HepG2 (cell line): ENCODE results near the gene GNG7. TPM values are rescaled to one million over a fixed set of nuclear protein-coding genes. Genes with fewer than 3 reads are reported as not detected.

Experiments
- AKAP8 ChIP-seq: sonication (generic); formaldehyde crosslinking; IDR thresholded peaks from 2 replicates; pipeline ENCODE4 v1.5.1; 2020; ENCODE audit warnings: mild to moderate bottlenecking, missing genetic modification reagents
- ATF7-NPFF ChIP-seq: sonication (generic); formaldehyde crosslinking; IDR thresholded peaks from 2 replicates; pipeline ENCODE4 v1.8.1; 2023; ENCODE audit warnings: mild to moderate bottlenecking, low read depth, missing genetic modification reagents, moderate library complexity
- CBX5 ChIP-seq: sonication (generic); formaldehyde crosslinking; IDR thresholded peaks from 2 replicates; pipeline ENCODE4 v1.4.0; 2020; ENCODE audit warnings: missing genetic modification reagents, borderline replicate concordance
- CENPBD1 ChIP-seq: sonication (generic); formaldehyde crosslinking; IDR thresholded peaks from 2 replicates; pipeline ENCODE4 v1.8.0; 2022; ENCODE audit warnings: missing genetic modification reagents, low read depth, mild to moderate bottlenecking, borderline replicate concordance
- DMAP1 ChIP-seq: IDR thresholded peaks from 2 replicates; pipeline ENCODE4 v1.6.1; 2016
- FOXM1 ChIP-seq: sonication (generic); formaldehyde crosslinking; IDR thresholded peaks from 2 replicates; pipeline ENCODE4 v1.5.0; 2020; ENCODE audit warnings: missing genetic modification reagents
- FOXO1 ChIP-seq: sonication (generic); formaldehyde crosslinking; IDR thresholded peaks from 2 replicates; pipeline ENCODE4 v1.4.0; 2020; ENCODE audit warnings: missing genetic modification reagents
- HNRNPLL ChIP-seq: fragments of 200-400 bp; formaldehyde crosslinking; IDR thresholded peaks from 2 replicates; pipeline ENCODE4 v1.6.1; 2017; ENCODE audit warnings: mild to moderate bottlenecking, low read depth, low read length; ENCODE audit not compliant: poor library complexity, severe bottlenecking
- MATR3 ChIP-seq: sonication (generic); formaldehyde crosslinking; IDR thresholded peaks from 2 replicates; pipeline ENCODE4 v1.4.0; 2020; ENCODE audit warnings: missing genetic modification reagents
- NCOA2 ChIP-seq: sonication (generic); formaldehyde crosslinking; IDR thresholded peaks from 2 replicates; pipeline ENCODE4 v1.8.0; 2022; ENCODE audit warnings: inconsistent platforms
- PRMT3 ChIP-seq: sonication (generic); formaldehyde crosslinking; IDR thresholded peaks from 2 replicates; pipeline ENCODE4 v1.8.1; 2022; ENCODE audit warnings: low read depth, mild to moderate bottlenecking, moderate library complexity, missing genetic modification reagents, borderline replicate concordance
- RNF219 ChIP-seq: sonication (generic); formaldehyde crosslinking; IDR thresholded peaks from 2 replicates; pipeline ENCODE4 v1.5.0; 2020; ENCODE audit warnings: mild to moderate bottlenecking, missing genetic modification reagents
- TBX2 ChIP-seq: sonication (generic); formaldehyde crosslinking; IDR thresholded peaks from 2 replicates; pipeline ENCODE4 v1.5.0; 2020; ENCODE audit warnings: missing genetic modification reagents, mild to moderate bottlenecking, borderline replicate concordance
- TBX3 ChIP-seq: fragments of 450-650 bp; IDR thresholded peaks from 2 replicates; pipeline ENCODE4 v1.6.1; 2017; ENCODE audit warnings: antibody characterized with exemption, mild to moderate bottlenecking, inconsistent platforms, borderline replicate concordance
- TIGD3 ChIP-seq: sonication (generic); formaldehyde crosslinking; IDR thresholded peaks from 2 replicates; pipeline ENCODE4 v1.5.1; 2020; ENCODE audit warnings: mild to moderate bottlenecking, missing genetic modification reagents, borderline replicate concordance
- TRIM24 ChIP-seq: sonication (generic); formaldehyde crosslinking; IDR thresholded peaks from 2 replicates; pipeline ENCODE4 v1.8.0; 2022; ENCODE audit warnings: mild to moderate bottlenecking, missing genetic modification reagents
- ZBTB7A ChIP-seq: sonication (generic); formaldehyde crosslinking; IDR thresholded peaks from 2 replicates; pipeline ENCODE4 v1.8.0; 2022; ENCODE audit warnings: mild to moderate bottlenecking, missing genetic modification reagents
- ZFYVE20 ChIP-seq: sonication (generic); formaldehyde crosslinking; IDR thresholded peaks from 2 replicates; pipeline ENCODE4 v1.8.0; 2023; ENCODE audit warnings: low read depth, mild to moderate bottlenecking, moderate library complexity, missing genetic modification reagents, borderline replicate concordance
- ZNF292 ChIP-seq: sonication (generic); formaldehyde crosslinking; IDR thresholded peaks from 2 replicates; pipeline ENCODE4 v1.8.1; 2022; ENCODE audit warnings: mild to moderate bottlenecking, low read depth, missing genetic modification reagents, borderline replicate concordance
- ZNF3 ChIP-seq: IDR thresholded peaks from 2 replicates; pipeline ENCODE4 v1.7.0; 2017; ENCODE audit warnings: inconsistent platforms
- ZNF564 ChIP-seq: sonication (generic); formaldehyde crosslinking; IDR thresholded peaks from 2 replicates; pipeline ENCODE4 v1.8.1; 2023; ENCODE audit warnings: mild to moderate bottlenecking, missing genetic modification reagents
- ZNF614 ChIP-seq: IDR thresholded peaks from 2 replicates; pipeline ENCODE4 v1.6.1; 2018; ENCODE audit warnings: missing biosample characterization, missing genetic modification reagents, inconsistent platforms, borderline replicate concordance
- ZNF660 ChIP-seq: sonication (generic); formaldehyde crosslinking; IDR thresholded peaks from 2 replicates; pipeline ENCODE4 v1.5.1; 2020; ENCODE audit warnings: mild to moderate bottlenecking, low read depth, missing genetic modification reagents, borderline replicate concordance
- ZNF781 ChIP-seq: sonication (generic); formaldehyde crosslinking; IDR thresholded peaks from 2 replicates; pipeline ENCODE4 v1.5.1; 2020; ENCODE audit warnings: borderline replicate concordance, mild to moderate bottlenecking, missing genetic modification reagents; ENCODE audit errors: not compliant biosample characterization
- ZNF788 ChIP-seq: sonication (generic); formaldehyde crosslinking; IDR thresholded peaks from 2 replicates; pipeline ENCODE4 v1.5.0; 2020; ENCODE audit warnings: mild to moderate bottlenecking, missing genetic modification reagents, borderline replicate concordance
- ZNF839 ChIP-seq: sonication (generic); formaldehyde crosslinking; IDR thresholded peaks from 2 replicates; pipeline ENCODE4 v1.4.0; 2020; ENCODE audit warnings: missing genetic modification reagents, mild to moderate bottlenecking, borderline replicate concordance
- ZZZ3 ChIP-seq: sonication (generic); formaldehyde crosslinking; IDR thresholded peaks from 2 replicates; pipeline ENCODE4 v1.4.0; 2020; ENCODE audit warnings: missing genetic modification reagents, mild to moderate bottlenecking, borderline replicate concordance
- polyA plus RNA-seq, 8 experiments: library from polyadenylated mRNA; depleted of rRNA in 3 of 8; stranded (reverse) in 7 of 8; unstranded in 1 of 8; fragments of >200 nt; fragmentation: Illumina TruSeq in 4 of 8; extraction: Trizol in 4 of 8; gene quantifications; 2 replicates each; pipeline versions ENCODE4 v1.2.1 to v1.2.3, GENCODE V29; 2011 to 2016; ENCODE audit warnings: low read depth in 4 of 8, missing spikeins in 1 of 8, mixed read lengths in 1 of 8; ENCODE audit not compliant: insufficient read depth in 1 of 8
- total RNA-seq, 5 experiments: library from RNA; depleted of rRNA; stranded (reverse); fragments of >200 nt; fragmentation: Illumina TruSeq; extraction: Trizol; gene quantifications; 2 replicates each; pipeline ENCODE4 v1.2.3, GENCODE V29; 2016; ENCODE audit warnings: low read depth in 1 of 5

The GNG7 gene
- total and polyA plus RNA-seq, 2 of the 13 experiments (the other 11 are each of a cell fraction or from before 2014, with no cell fraction given) = 1.4 to 3.3 TPM

- TF ChIP-seq RNF219 (CRISPR knock-in tag) (peak; percentile 87; the same call in 1 of the 2 replicates), TBX3 (no peak), ATF7-NPFF (peak; percentile 94), ZNF839 (0 out of 2 replicates have a peak, but pooled peaks have one; percentile 8), PRMT3 (CRISPR knock-in tag) (peak; percentile 85; the same call in 1 of the 2 replicates), CENPBD1 (CRISPR knock-in tag) (0 out of 2 replicates have a peak, but pooled peaks have one; percentile 81), AKAP8 (CRISPR knock-in tag) (peak; percentile 74), TIGD3 (peak; percentile 95), ZNF660 (CRISPR knock-in tag) (peak; percentile 43; the same call in 1 of the 2 replicates), ZNF781 (CRISPR knock-in tag) (peak; percentile 98), TRIM24 (0 out of 2 replicates have a peak, but pooled peaks have one; percentile 6), NCOA2 (CRISPR knock-in tag) (peak; percentile 84), ZBTB7A (CRISPR knock-in tag) (no peak), DMAP1 (CRISPR knock-in tag) (peak; percentile 49; the same call in 1 of the 2 replicates), ZFYVE20 (no peak), FOXO1 (CRISPR knock-in tag) (peak; percentile 90), ZNF564 (CRISPR knock-in tag) (peak; percentile 88), ZNF788 (peak; percentile 78; the same call in 1 of the 2 replicates), HNRNPLL (peak; percentile 73), ZNF614 (CRISPR knock-in tag) (peak; percentile 94), ZNF292 (CRISPR knock-in tag) (no peak), MATR3 (CRISPR knock-in tag) (no peak), TBX2 (CRISPR knock-in tag) (peak; percentile 83), FOXM1 (CRISPR knock-in tag) (no peak), ZNF3 (CRISPR knock-in tag) (peak; percentile 81; the same call in 1 of the 2 replicates), CBX5 (CRISPR knock-in tag) (peak; percentile 98), ZZZ3 (no peak)
Observed at GRCh38 chr19:2739602-2740313, 37.3 kb upstream of the GNG7 start, which contains the start of gene SLC39A3 (continued).
